Tibial nerve (tissue), 3 donors: ENCODE measurements around the gene NANOS2.

ENCODE experiments used
- CTCF ChIP-seq, 5 experiments: fragments of 200-600 bp in 3 of 5; fragments of 450-650 bp in 2 of 5; sonication (generic) in 3 of 5; IDR thresholded peaks; one replicate each; pipeline ENCODE4 v1.5.1; 2016 to 2019; ENCODE audit warnings: antibody characterized with exemption in 5 of 5, mild to moderate bottlenecking in 3 of 5, moderate library complexity in 2 of 5
- POLR2A ChIP-seq, 2 donors: fragments of 450-650 bp; IDR thresholded peaks; one replicate each; pipeline ENCODE4 v1.6.1; 2017; ENCODE audit warnings: antibody characterized with exemption in 2 of 2, mild to moderate bottlenecking in 2 of 2, moderate library complexity in 2 of 2

- TF ChIP-seq CTCF (IDR thresholded peaks at IDR 0.05) (no peak), POLR2A (IDR thresholded peaks at IDR 0.05) (no peak)
These were observed 42.3 kb downstream of the NANOS2 start for GRCh38 chr19:45872095-45872919.
